Trophoblast cell (in vitro differentiated cells and primary cell): ENCODE results near the gene ADCY3.

Experiments
- DNase-seq, 2 donors: peaks; one replicate each; pipeline ENCODE4 v3.0.0-alpha.2; 2016
- H2AFZ ChIP-seq: 2 replicates; pipeline ENCODE4 v1.6.1; 2013; ENCODE audit warnings: low read length, moderate library complexity, mild to moderate bottlenecking; ENCODE audit not compliant: insufficient read depth, poor library complexity
- H2AK5ac ChIP-seq: 2 replicates; pipeline ENCODE4 v1.6.1; 2013; ENCODE audit warnings: mild to moderate bottlenecking, low read length
- H2BK120ac ChIP-seq: 2 replicates; pipeline ENCODE4 v1.6.1; 2013; ENCODE audit warnings: low read length, mild to moderate bottlenecking, moderate library complexity; ENCODE audit not compliant: insufficient read depth, poor library complexity
- H2BK12ac ChIP-seq: 2 replicates; pipeline ENCODE4 v1.6.1; 2013; ENCODE audit warnings: mild to moderate bottlenecking, low read length, moderate library complexity
- H2BK5ac ChIP-seq: 2 replicates; pipeline ENCODE4 v1.6.1; 2013; ENCODE audit warnings: low read length, low read depth, moderate library complexity, mild to moderate bottlenecking; ENCODE audit not compliant: poor library complexity
- H3K14ac ChIP-seq: 2 replicates; pipeline ENCODE4 v1.6.1; 2013; ENCODE audit warnings: mild to moderate bottlenecking, low read length
- H3K18ac ChIP-seq: 2 replicates; pipeline ENCODE4 v1.6.1; 2013; ENCODE audit warnings: mild to moderate bottlenecking, low read length
- H3K23ac ChIP-seq: 2 replicates; pipeline ENCODE4 v1.6.1; 2013; ENCODE audit warnings: low read length
- H3K27ac ChIP-seq: 2 replicates; pipeline ENCODE4 v1.5.1; 2013; ENCODE audit warnings: low read depth, mild to moderate bottlenecking, inconsistent platforms, low read length, moderate library complexity
- H3K27me3 ChIP-seq: 2 replicates; pipeline ENCODE4 v1.6.1; 2013; ENCODE audit warnings: inconsistent platforms, mild to moderate bottlenecking, low read length, moderate library complexity; ENCODE audit not compliant: insufficient read depth
- H3K36me3 ChIP-seq, 2 experiments: 1 replicate in 1 of 2; 2 replicates in 1 of 2; pipeline ENCODE4 v1.6.1; 2013; ENCODE audit warnings: low read length in 2 of 2, mild to moderate bottlenecking in 2 of 2, moderate library complexity in 1 of 2; ENCODE audit not compliant: insufficient read depth in 2 of 2, control insufficient read depth in 1 of 2
- H3K4ac ChIP-seq: 2 replicates; pipeline ENCODE4 v1.6.1; 2013; ENCODE audit warnings: low read depth, mild to moderate bottlenecking, low read length, moderate library complexity
- H3K4me1 ChIP-seq, 2 experiments: 1 replicate in 1 of 2; 2 replicates in 1 of 2; pipeline ENCODE4 v1.6.1; 2013; ENCODE audit warnings: low read length in 2 of 2, mild to moderate bottlenecking in 2 of 2, moderate library complexity in 1 of 2; ENCODE audit not compliant: insufficient read depth in 2 of 2, control insufficient read depth in 1 of 2
- H3K4me2 ChIP-seq: 2 replicates; pipeline ENCODE4 v1.6.1; 2013; ENCODE audit warnings: inconsistent platforms, mild to moderate bottlenecking, low read length, moderate library complexity
- H3K4me3 ChIP-seq: 2 replicates; pipeline ENCODE4 v1.5.1; 2013; ENCODE audit warnings: mild to moderate bottlenecking, low read depth, low read length, inconsistent platforms
- H3K79me1 ChIP-seq: one replicate; pipeline ENCODE4 v1.6.1; 2013; ENCODE audit warnings: low read length
- H3K79me2 ChIP-seq: 2 replicates; pipeline ENCODE4 v1.6.1; 2013; ENCODE audit warnings: low read length, mild to moderate bottlenecking; ENCODE audit not compliant: control insufficient read depth, insufficient read depth, poor library complexity
- H3K9ac ChIP-seq: 2 replicates; pipeline ENCODE4 v1.6.1; 2013; ENCODE audit warnings: mild to moderate bottlenecking, low read length
- H3K9me3 ChIP-seq: 2 replicates; pipeline ENCODE4 v1.6.1; 2013; ENCODE audit warnings: low read depth, mild to moderate bottlenecking, control low read depth, inconsistent platforms, low read length; ENCODE audit not compliant: insufficient read depth
- H4K12ac ChIP-seq: 2 replicates; pipeline ENCODE4 v1.6.1; 2013; ENCODE audit warnings: low read depth, mild to moderate bottlenecking, low read length, moderate library complexity
- H4K8ac ChIP-seq: 2 replicates; pipeline ENCODE4 v1.6.1; 2013; ENCODE audit warnings: low read depth, mild to moderate bottlenecking, low read length, moderate library complexity
- H4K91ac ChIP-seq: one replicate; pipeline ENCODE4 v1.6.1; 2013; ENCODE audit warnings: low read depth, mild to moderate bottlenecking, low read length, moderate library complexity
- WGBS: extraction: QIAGEN DNeasy Blood & Tissue Kit; methylation state at CpG from one replicate; pipeline ENCODE4 v1.1.7; 2013; ENCODE audit warnings: missing lambda C conversion rate; ENCODE audit not compliant: insufficient read length, insufficient coverage; ENCODE audit errors: extremely low coverage; 5-methylcytosine and 5-hydroxymethylcytosine counted together

Gene ADCY3

GRCh38 chr2:24822049-24822706 is 97.9 kb downstream of the ADCY3 start:
- Histone ChIP-seq H3K36me3 (peaks cover 34 to 40% of the 10 kb centered on the region in 2 experiments), H4K91ac (no peak overlapping the region), H3K79me1 (no peaks in the 10 kb centered on the region), H3K9ac (no peak overlapping the region), H2BK5ac (no peak overlapping the region), H2BK120ac (no peak overlapping the region), H4K12ac (no peak overlapping the region), H3K14ac (no peak overlapping the region), H3K27ac (no peak overlapping the region), H2BK12ac (no peak overlapping the region), H3K4me2 (no peak overlapping the region), H3K27me3 (no peaks in the 10 kb centered on the region), H3K4me3 (no peak overlapping the region), H3K4ac (no peak overlapping the region), H3K4me1 (no peaks in the 10 kb centered on the region), H3K23ac (no peak overlapping the region), H2AK5ac (no peak overlapping the region), H3K9me3 (no peaks in the 10 kb centered on the region), H4K8ac (no peak overlapping the region), H3K79me2 (no peaks in the 10 kb centered on the region), H3K18ac (no peak overlapping the region), H2AFZ (no peak overlapping the region)
- no CpG with 5 or more reads among the region's 7 CpGs for WGBS
- no peak for DNase-seq

GRCh38 chr2:24821433-24821891 is 98.6 kb downstream of the ADCY3 start:
- no peak overlapping the region for H3K4me2 ChIP-seq
- no peak overlapping the region for H3K4ac ChIP-seq
- H3K79me2 ChIP-seq, result no peaks in the 10 kb centered on the region
- DNase-seq, result no peak
- H3K4me1 ChIP-seq, result peaks cover 0 to 2% of the 10 kb centered on the region in 2 experiments
- H4K91ac ChIP-seq, result no peak overlapping the region
- H2BK120ac ChIP-seq, result no peak overlapping the region
- H3K4me3 ChIP-seq, result no peak overlapping the region
- H2AFZ ChIP-seq, result no peak overlapping the region
- H4K8ac ChIP-seq, result no peak overlapping the region
- H3K27me3 ChIP-seq, result no peaks in the 10 kb centered on the region
- no peak overlapping the region for H3K27ac ChIP-seq
- no peak overlapping the region for H4K12ac ChIP-seq
- H3K23ac ChIP-seq, result no peak overlapping the region
- H2BK12ac ChIP-seq, result no peak overlapping the region
- H3K14ac ChIP-seq, result no peak overlapping the region
- H3K18ac ChIP-seq, result no peak overlapping the region
- no peaks in the 10 kb centered on the region for H3K79me1 ChIP-seq
- H3K36me3 ChIP-seq, result peaks cover 37 to 44% of the 10 kb centered on the region in 2 experiments
- H2BK5ac ChIP-seq, result no peak overlapping the region
- no CpG with 5 or more reads among the region's 15 CpGs for WGBS
- no peak overlapping the region for H2AK5ac ChIP-seq
- H3K9ac ChIP-seq, result no peak overlapping the region
- no peaks in the 10 kb centered on the region for H3K9me3 ChIP-seq

DNA sequence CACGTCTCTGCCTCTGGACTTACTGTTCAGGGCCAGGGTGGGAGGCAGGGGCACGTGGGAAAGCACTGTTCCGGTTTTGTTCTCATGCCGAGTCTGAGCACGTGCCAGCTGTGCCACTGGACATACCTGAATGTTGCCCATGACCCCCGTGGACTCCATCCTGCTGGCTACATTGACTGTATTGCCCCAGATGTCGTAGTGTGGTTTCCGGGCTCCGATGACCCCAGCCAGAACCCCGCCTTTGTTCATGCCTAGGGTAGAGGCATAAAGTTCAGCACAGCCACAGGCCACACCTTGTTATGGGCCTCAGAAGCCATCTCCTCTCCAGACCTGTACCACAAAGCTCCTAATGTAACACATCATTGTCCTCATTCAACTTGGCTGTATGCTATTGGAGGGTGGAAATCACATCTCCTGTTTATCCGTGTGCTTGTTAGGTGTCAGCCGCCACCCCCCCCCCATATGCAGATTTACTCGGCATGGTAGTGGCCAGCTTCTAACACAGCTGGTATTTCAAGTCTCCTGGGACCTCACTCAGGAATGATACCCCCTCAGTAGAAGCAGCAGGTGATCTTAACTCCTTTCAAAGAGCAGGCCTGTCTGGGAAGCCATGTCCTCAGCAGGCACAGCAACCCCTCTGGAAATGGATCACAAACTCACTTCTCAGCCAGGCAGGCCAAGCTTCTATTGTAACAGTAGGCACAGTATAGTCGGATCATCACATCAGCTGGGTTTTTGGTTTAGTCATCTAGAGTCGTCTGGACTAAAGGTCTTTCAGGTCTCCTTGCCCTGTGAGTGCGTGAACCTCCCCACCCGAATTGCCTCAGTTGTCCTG is 99.2 kb downstream of the ADCY3 start:
- Histone ChIP-seq H4K12ac (no peak overlapping the region), H3K36me3 (peaks cover 38 to 50% of the 10 kb centered on the region in 2 experiments), H3K14ac (no peak overlapping the region), H2BK12ac (no peak overlapping the region), H3K4me2 (no peak overlapping the region), H3K9ac (no peak overlapping the region), H3K9me3 (no peaks in the 10 kb centered on the region), H2BK120ac (no peak overlapping the region), H3K27ac (no peak overlapping the region), H3K4me1 (peaks cover 0 to 2% of the 10 kb centered on the region in 2 experiments), H2AFZ (no peak overlapping the region), H3K4ac (no peak overlapping the region), H3K79me2 (no peaks in the 10 kb centered on the region), H4K8ac (no peak overlapping the region), H3K23ac (no peak overlapping the region), H2BK5ac (no peak overlapping the region), H3K18ac (no peak overlapping the region), H3K27me3 (no peaks in the 10 kb centered on the region), H2AK5ac (no peak overlapping the region), H3K4me3 (no peak overlapping the region), H4K91ac (no peak overlapping the region), H3K79me1 (no peaks in the 10 kb centered on the region)
- no CpG with 5 or more reads among the region's 17 CpGs for WGBS
- no peak for DNase-seq

DNA sequence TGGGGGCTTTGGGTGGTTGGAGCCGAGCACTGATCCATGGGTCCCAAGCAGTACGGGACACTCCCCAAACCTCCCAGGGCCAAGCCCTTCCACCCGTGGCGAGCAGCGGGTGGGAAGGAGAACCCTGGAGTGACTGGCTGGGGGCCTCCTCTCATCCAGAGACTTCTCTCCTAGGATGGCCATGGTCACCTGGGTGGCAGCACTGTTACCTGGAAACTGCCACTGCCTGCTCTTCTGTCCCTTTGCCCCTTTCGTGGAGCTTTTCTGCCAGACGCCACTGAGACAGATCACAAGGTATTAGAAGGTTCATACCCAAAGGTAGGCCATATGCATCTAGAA is 99.9 kb downstream of the ADCY3 start:
- DNase-seq, result no peak
- Histone ChIP-seq H2AFZ (no peak overlapping the region), H3K23ac (no peak overlapping the region), H3K14ac (no peak overlapping the region), H3K27ac (no peak overlapping the region), H4K12ac (no peak overlapping the region), H3K4me2 (no peak overlapping the region), H3K9me3 (no peaks in the 10 kb centered on the region), H3K4ac (no peak overlapping the region), H3K79me1 (no peaks in the 10 kb centered on the region), H3K79me2 (no peaks in the 10 kb centered on the region), H2BK5ac (no peak overlapping the region), H3K36me3 (peaks cover 38 to 56% of the 10 kb centered on the region in 2 experiments), H2AK5ac (no peak overlapping the region), H2BK120ac (no peak overlapping the region), H3K9ac (no peak overlapping the region), H4K8ac (no peak overlapping the region), H3K27me3 (no peaks in the 10 kb centered on the region), H3K18ac (no peak overlapping the region), H3K4me3 (no peak overlapping the region), H2BK12ac (no peak overlapping the region), H3K4me1 (peaks cover 0 to 2% of the 10 kb centered on the region in 2 experiments), H4K91ac (no peak overlapping the region)
- WGBS, result no CpG with 5 or more reads among the region's 7 CpGs
